H9 (cell line): ENCODE results near the gene QSOX2. TPM values are rescaled to one million over a fixed set of nuclear protein-coding genes. Genes with fewer than 3 reads are reported as not detected.

Experiments
- DNase-seq: peaks from one replicate; pipeline ENCODE4 v3.0.0-alpha.2; 2017
- H2AFZ ChIP-seq: one replicate; pipeline ENCODE4 v1.6.1; 2013; ENCODE audit warnings: mild to moderate bottlenecking, low read length, control low read depth, moderate library complexity
- H2AK5ac ChIP-seq: 2 replicates; pipeline ENCODE4 v1.6.1; 2013; ENCODE audit warnings: low read length, control low read depth, mixed read lengths; ENCODE audit not compliant: insufficient read length
- H2BK120ac ChIP-seq: one replicate; pipeline ENCODE4 v1.6.1; 2013; ENCODE audit warnings: low read depth, mild to moderate bottlenecking, low read length, control low read depth, inconsistent platforms; ENCODE audit not compliant: poor library complexity, severe bottlenecking
- H2BK12ac ChIP-seq: 2 replicates; pipeline ENCODE4 v1.6.1; 2013; ENCODE audit warnings: low read length, control low read depth, mixed read lengths, low read depth; ENCODE audit not compliant: insufficient read length
- H2BK15ac ChIP-seq: 2 replicates; pipeline ENCODE4 v1.6.1; 2013; ENCODE audit warnings: low read depth, low read length, control low read depth
- H2BK20ac ChIP-seq: one replicate; pipeline ENCODE4 v1.6.1; 2013; ENCODE audit warnings: low read depth, mild to moderate bottlenecking, low read length, control low read depth, inconsistent platforms; ENCODE audit not compliant: poor library complexity, severe bottlenecking
- H2BK5ac ChIP-seq: 2 replicates; pipeline ENCODE4 v1.6.1; 2013; ENCODE audit warnings: low read length, control low read depth, mixed read lengths; ENCODE audit not compliant: insufficient read length
- H3K14ac ChIP-seq: 2 replicates; pipeline ENCODE4 v1.6.1; 2013; ENCODE audit warnings: low read length, control low read depth; ENCODE audit not compliant: insufficient read depth
- H3K18ac ChIP-seq: 2 replicates; pipeline ENCODE4 v1.6.1; 2013; ENCODE audit warnings: low read depth, mild to moderate bottlenecking, mixed read lengths, low read length, control low read depth; ENCODE audit not compliant: insufficient read length
- H3K23ac ChIP-seq: 2 replicates; pipeline ENCODE4 v1.6.1; 2013; ENCODE audit warnings: low read length, control low read depth, mixed read lengths, low read depth; ENCODE audit not compliant: insufficient read length
- H3K23me2 ChIP-seq: 2 replicates; pipeline ENCODE4 v1.6.1; 2013; ENCODE audit warnings: low read depth, mild to moderate bottlenecking, mixed read lengths, low read length, control low read depth; ENCODE audit not compliant: insufficient read length, poor library complexity, severe bottlenecking
- H3K27ac ChIP-seq: 2 replicates; pipeline ENCODE4 v1.5.1; 2013; ENCODE audit warnings: low read length, control low read depth, mixed read lengths, low read depth; ENCODE audit not compliant: insufficient read length
- H3K27me3 ChIP-seq: 2 replicates; pipeline ENCODE4 v1.6.1; 2013; ENCODE audit warnings: low read length, control low read depth, inconsistent platforms; ENCODE audit not compliant: insufficient read depth
- H3K4ac ChIP-seq: 2 replicates; pipeline ENCODE4 v1.6.1; 2013; ENCODE audit warnings: low read depth, mild to moderate bottlenecking, control low read depth, inconsistent platforms, low read length, moderate library complexity
- H3K4me1 ChIP-seq: 2 replicates; pipeline ENCODE4 v1.6.1; 2013; ENCODE audit warnings: low read length, control low read depth, inconsistent platforms; ENCODE audit not compliant: insufficient read depth
- H3K4me2 ChIP-seq: 2 replicates; pipeline ENCODE4 v1.6.1; 2013; ENCODE audit warnings: low read length, control low read depth, mixed read lengths; ENCODE audit not compliant: insufficient read length, insufficient read depth
- H3K56ac ChIP-seq: 2 replicates; pipeline ENCODE4 v1.6.1; 2013; ENCODE audit warnings: low read depth, mild to moderate bottlenecking, mixed read lengths, low read length, control low read depth; ENCODE audit not compliant: insufficient read length
- H3K79me1 ChIP-seq: 2 replicates; pipeline ENCODE4 v1.6.1; 2013; ENCODE audit warnings: low read depth, mild to moderate bottlenecking, moderate library complexity, low read length, control low read depth, inconsistent platforms; ENCODE audit not compliant: insufficient read depth, poor library complexity, severe bottlenecking
- H3K79me2 ChIP-seq: 2 replicates; pipeline ENCODE4 v1.6.1; 2013; ENCODE audit warnings: low read length, control low read depth, inconsistent platforms; ENCODE audit not compliant: insufficient read depth
- H3K9ac ChIP-seq: 2 replicates; pipeline ENCODE4 v1.6.1; 2013; ENCODE audit warnings: low read length, control low read depth, mixed read lengths; ENCODE audit not compliant: insufficient read length; ENCODE audit errors: extremely low read depth
- H3K9me3 ChIP-seq: one replicate; pipeline ENCODE4 v1.6.1; 2013; ENCODE audit warnings: low read depth, low read length, inconsistent platforms; ENCODE audit not compliant: control insufficient read depth
- H3T11ph ChIP-seq: one replicate; pipeline ENCODE4 v1.6.1; 2013; ENCODE audit warnings: mild to moderate bottlenecking, low read length, control low read depth, inconsistent platforms
- H4K20me1 ChIP-seq: one replicate; pipeline ENCODE4 v1.6.1; 2013; ENCODE audit not compliant: control insufficient read depth, insufficient read length, insufficient read depth
- H4K5ac ChIP-seq: 2 replicates; pipeline ENCODE4 v1.6.1; 2013; ENCODE audit warnings: low read depth, mild to moderate bottlenecking, mixed read lengths, low read length, control low read depth; ENCODE audit not compliant: insufficient read length
- H4K8ac ChIP-seq: replicated peaks from 2 replicates; pipeline ENCODE4 v1.6.1; 2013; ENCODE audit warnings: low read length, control low read depth, mixed read lengths, low read depth; ENCODE audit not compliant: insufficient read length
- H4K91ac ChIP-seq: 2 replicates; pipeline ENCODE4 v1.6.1; 2013; ENCODE audit warnings: low read depth, mild to moderate bottlenecking, moderate library complexity, mixed read lengths, low read length, control low read depth; ENCODE audit not compliant: insufficient read length
- H3K27ac Mint-ChIP-seq, 3 experiments: 2 replicates in 2 of 3; 3 replicates in 1 of 3; pipeline ENCODE4 v1.8.0; 2020 to 2021; ENCODE audit warnings: mixed read lengths in 3 of 3, mild to moderate bottlenecking in 1 of 3, moderate library complexity in 1 of 3
- H3K27me3 Mint-ChIP-seq: 2 replicates; pipeline ENCODE4 v1.8.0; 2021; ENCODE audit warnings: low read depth, mild to moderate bottlenecking, moderate library complexity, mixed read lengths
- H3K36me3 Mint-ChIP-seq, 3 experiments: 2 replicates in 2 of 3; 3 replicates in 1 of 3; pipeline ENCODE4 v1.8.0; 2020 to 2021; ENCODE audit warnings: low read depth in 3 of 3, mixed read lengths in 3 of 3; ENCODE audit not compliant: insufficient read depth in 1 of 3
- H3K4me1 Mint-ChIP-seq, 2 experiments: 2 replicates each; pipeline ENCODE4 v1.8.0; 2020; ENCODE audit warnings: mixed read lengths in 2 of 2
- H3K4me3 Mint-ChIP-seq, 2 experiments: 2 replicates in 1 of 2; 3 replicates in 1 of 2; pipeline ENCODE4 v1.8.0; 2020 to 2021; ENCODE audit warnings: mild to moderate bottlenecking in 2 of 2, mixed read lengths in 2 of 2, moderate library complexity in 1 of 2
- H3K9me3 Mint-ChIP-seq, 2 experiments: 2 replicates in 1 of 2; 3 replicates in 1 of 2; pipeline ENCODE4 v1.8.0; 2020; ENCODE audit warnings: mild to moderate bottlenecking in 2 of 2, mixed read lengths in 2 of 2, moderate library complexity in 1 of 2
- WGBS: extraction: QIAGEN DNeasy Blood & Tissue Kit; methylation state at CpG from one replicate; pipeline ENCODE4 v1.1.7; 2013; ENCODE audit warnings: missing lambda C conversion rate, low lambda C conversion rate, mixed read lengths; ENCODE audit not compliant: insufficient read length; ENCODE audit errors: extremely low coverage; 5-methylcytosine and 5-hydroxymethylcytosine counted together
- total RNA-seq: library from RNA; stranded (reverse); gene quantifications from 2 replicates; pipeline ENCODE4 v1.2.1, GENCODE V29; 2021
- TF ChIP-seq, protein P1 (sequence below): fragments of 200-600 bp; sonication (generic); conservative IDR thresholded peaks from 3 replicates; pipeline ENCODE4 v1.8.0; 2021; ENCODE audit warnings: antibody characterized with exemption, mild to moderate bottlenecking

The QSOX2 gene
- total RNA-seq, 1 experiment from 2014 or later: 25.8 TPM

DNA sequence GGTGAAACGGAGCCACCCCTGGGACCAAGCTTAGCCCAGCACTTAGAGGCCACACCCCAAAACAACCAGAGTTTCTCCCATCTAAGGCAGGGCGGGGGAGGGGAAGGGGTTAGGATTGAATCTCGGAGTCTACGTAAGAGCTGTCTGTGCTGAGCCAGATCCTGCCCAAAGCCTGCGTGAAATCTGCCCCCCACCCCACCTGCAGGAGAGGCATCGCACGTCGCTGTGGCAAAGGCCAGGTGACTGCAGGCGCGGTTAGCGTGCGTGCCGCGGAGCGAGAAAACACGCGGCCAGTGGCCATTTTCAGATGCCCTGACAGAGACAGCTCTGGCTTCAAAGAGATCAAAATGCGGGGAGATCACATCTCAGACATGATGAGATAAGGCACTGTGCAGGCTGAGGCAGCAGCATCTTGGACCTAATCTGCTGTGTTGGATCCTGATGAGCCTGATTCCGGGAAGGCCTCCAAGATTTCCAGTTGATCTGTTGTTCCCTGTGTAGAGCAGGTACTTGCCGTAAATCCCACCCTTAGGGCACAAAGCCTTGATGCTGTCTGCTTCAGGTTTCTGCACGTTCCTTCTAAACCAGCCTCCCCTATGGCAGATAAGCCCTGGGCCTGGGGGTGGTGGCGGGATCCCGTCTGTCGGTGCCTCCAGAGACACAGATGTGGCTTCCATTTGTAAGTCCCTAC is 2.5 kb upstream of the QSOX2 start:
- peaks cover 18% of the 10 kb centered on the region for H3K27me3 Mint-ChIP-seq
- Histone ChIP-seq H3K27ac (no peak overlapping the region), H4K20me1 (peaks cover 3% of the 10 kb centered on the region), H2BK120ac (no peak overlapping the region), H3K79me1 (no peaks in the 10 kb centered on the region), H3K23me2 (peaks cover 5% of the 10 kb centered on the region), H2AFZ (no peak overlapping the region), H3T11ph (no peak overlapping the region), H3K4me2 (no peak overlapping the region), H3K27me3 (no peaks in the 10 kb centered on the region), H3K23ac (no peak overlapping the region), H4K8ac (no peak overlapping the region), H2BK5ac (no peak overlapping the region), H3K4ac (no peak overlapping the region), H2BK12ac (no peak overlapping the region), H2BK20ac (no peak overlapping the region), H2BK15ac (no peak overlapping the region), H3K4me1 (peaks cover 9% of the 10 kb centered on the region), H4K5ac (no peak overlapping the region), H3K9me3 (no peaks in the 10 kb centered on the region), H3K79me2 (peaks cover 6% of the 10 kb centered on the region; the same call in 1 of the 2 replicates), H2AK5ac (no peak overlapping the region), H3K9ac (no peak overlapping the region), H3K56ac (no peak overlapping the region), H3K14ac (no peak overlapping the region), H4K91ac (no peak overlapping the region), H3K18ac (no peak overlapping the region)
- no CpG with 5 or more reads among the region's 24 CpGs for WGBS
- H3K9me3 Mint-ChIP-seq: no peaks in the 10 kb centered on the region; a peak in 1 of 5 replicates
- 0 out of 7 replicates have a peak overlapping the region, but pooled peaks of 1 of the 3 experiments have one; percentile 57 for H3K27ac Mint-ChIP-seq
- TF ChIP-seq, protein P1, sequence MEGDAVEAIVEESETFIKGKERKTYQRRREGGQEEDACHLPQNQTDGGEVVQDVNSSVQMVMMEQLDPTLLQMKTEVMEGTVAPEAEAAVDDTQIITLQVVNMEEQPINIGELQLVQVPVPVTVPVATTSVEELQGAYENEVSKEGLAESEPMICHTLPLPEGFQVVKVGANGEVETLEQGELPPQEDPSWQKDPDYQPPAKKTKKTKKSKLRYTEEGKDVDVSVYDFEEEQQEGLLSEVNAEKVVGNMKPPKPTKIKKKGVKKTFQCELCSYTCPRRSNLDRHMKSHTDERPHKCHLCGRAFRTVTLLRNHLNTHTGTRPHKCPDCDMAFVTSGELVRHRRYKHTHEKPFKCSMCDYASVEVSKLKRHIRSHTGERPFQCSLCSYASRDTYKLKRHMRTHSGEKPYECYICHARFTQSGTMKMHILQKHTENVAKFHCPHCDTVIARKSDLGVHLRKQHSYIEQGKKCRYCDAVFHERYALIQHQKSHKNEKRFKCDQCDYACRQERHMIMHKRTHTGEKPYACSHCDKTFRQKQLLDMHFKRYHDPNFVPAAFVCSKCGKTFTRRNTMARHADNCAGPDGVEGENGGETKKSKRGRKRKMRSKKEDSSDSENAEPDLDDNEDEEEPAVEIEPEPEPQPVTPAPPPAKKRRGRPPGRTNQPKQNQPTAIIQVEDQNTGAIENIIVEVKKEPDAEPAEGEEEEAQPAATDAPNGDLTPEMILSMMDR: no peak
- no peak for DNase-seq
- no peak overlapping the region; a peak in 1 of 5 replicates for H3K4me3 Mint-ChIP-seq
- H3K36me3 Mint-ChIP-seq: peaks cover 0 to 5% (median 0%) of the 10 kb centered on the region in 3 experiments; a peak in 1 of 7 replicates
- H3K4me1 Mint-ChIP-seq: peaks cover 29 to 50% of the 10 kb centered on the region in 2 experiments
